H1 (cell line): ENCODE measurements around the gene RBM10. TPM values are rescaled to one million over a fixed set of nuclear protein-coding genes. Genes with fewer than 3 reads are reported as not detected.

ENCODE experiments used
- ATF3 ChIP-seq: IDR thresholded peaks from 2 replicates; pipeline ENCODE4 v1.6.1; 2011; ENCODE audit warnings: low read depth, mild to moderate bottlenecking, low read length; ENCODE audit not compliant: insufficient read depth
- CREB1 ChIP-seq: IDR thresholded peaks from 2 replicates; pipeline ENCODE4 v1.6.1; 2012; ENCODE audit warnings: inconsistent platforms
- E2F6 ChIP-seq: IDR thresholded peaks from 2 replicates; pipeline ENCODE4 v1.6.1; 2012; ENCODE audit warnings: inconsistent platforms
- NRF1 ChIP-seq: IDR thresholded peaks from 2 replicates; pipeline ENCODE4 v1.6.1; 2011; ENCODE audit warnings: mild to moderate bottlenecking, low read depth, low read length, improper control_type of control experiment
- POLR2AphosphoS5 ChIP-seq: IDR thresholded peaks from 2 replicates; pipeline ENCODE4 v1.6.1; 2011; ENCODE audit warnings: low read depth, low read length
- TAF1 ChIP-seq: IDR thresholded peaks from 2 replicates; pipeline ENCODE4 v1.6.1; 2011; ENCODE audit warnings: mild to moderate bottlenecking, low read depth, low read length
- polyA plus RNA-seq, 7 experiments: library from polyadenylated mRNA; depleted of rRNA in 3 of 7; stranded (reverse) in 5 of 7; unstranded in 2 of 7; fragments of >200 nt in 5 of 7; fragments of 200-250 nt in 2 of 7; gene quantifications; 1 replicate in 5 of 7; 2 replicates in 1 of 7; 4 replicates in 1 of 7; pipeline versions ENCODE4 v1.2.1 to v1.2.3, GENCODE V29; 2011 to 2013; ENCODE audit warnings: missing spikeins in 2 of 7, mixed read lengths in 2 of 7
- total RNA-seq: library from RNA; stranded (reverse); fragmentation: NEBNext Ultra II Directional; extraction: Animal tissue kit (Norgen Biotek cat#: 25700); gene quantifications from 2 replicates; pipeline ENCODE4 v1.2.1, GENCODE V29; 2021

Gene RBM10
- total and polyA plus RNA-seq, 2 of the 8 experiments (the other 6 are each of a cell fraction or from before 2014, with no cell fraction given): 35.7 to 64.0 TPM

GRCh38 chrX:47169726-47170515 is 24.9 kb downstream of the RBM10 start (continued):
- TF ChIP-seq TAF1: no peak
- TF ChIP-seq ATF3: no peak
- TF ChIP-seq NRF1: no peak
- no peak for TF ChIP-seq CREB1
- no peak for TF ChIP-seq POLR2AphosphoS5
- no peak for TF ChIP-seq E2F6
